PC-3 (cell line): ENCODE measurements around the gene OXCT1. TPM values are rescaled to one million over a fixed set of nuclear protein-coding genes. Genes with fewer than 3 reads are reported as not detected.
"Not testable (repeated sequence)": the region's sequence is repeated elsewhere in the genome, so short reads cannot be mapped to it uniquely, and the experiment has no call there.

Experiments used
- ATAC-seq: fragments of 200-7000 bp; cut with Tn5 transposase; 2 replicates; pipeline ENCODE4 v1.9.1; 2020; ENCODE audit warnings: mild to moderate bottlenecking, moderate library complexity
- BruUV-seq: library from RNA; stranded (reverse); fragments of 400-500 nt; replicated peaks from 2 replicates; lab custom pipeline; 2021; lab: Mats Ljungman, UMichigan
- CTCF ChIA-PET: fragments of 300-600 bp; sonication (Branson Sonifier 250); formaldehyde crosslinking; loops from one replicate; lab custom pipeline; 2022; ENCODE audit warnings: antibody characterized with exemption; lab: Charles Lee
- POLR2A ChIA-PET: fragments of 300-600 bp; sonication (Branson Sonifier 250); formaldehyde crosslinking; loops from one replicate; lab custom pipeline; 2022; ENCODE audit warnings: antibody characterized with exemption; ENCODE audit not compliant: unreplicated experiment; lab: Charles Lee
- DNase-seq: peaks from one replicate; pipeline ENCODE4 v3.0.0-alpha.2; 2015
- H2AFZ ChIP-seq: fragments of 300-600 bp; sonication (generic); 2 replicates; pipeline ENCODE4 v1.6.0; 2016; ENCODE audit warnings: antibody characterized with exemption, low read length
- H3F3A ChIP-seq: fragments of 300-600 bp; sonication (generic); one replicate; pipeline ENCODE4 v1.6.0; 2017; ENCODE audit warnings: antibody characterized with exemption, low read length, control low read depth, mild to moderate bottlenecking; ENCODE audit not compliant: unreplicated experiment
- H3K27ac ChIP-seq: fragments of 300-600 bp; sonication (generic); 2 replicates; pipeline ENCODE4 v1.5.1; 2016; ENCODE audit warnings: mild to moderate bottlenecking, low read length
- H3K27me3 ChIP-seq: fragments of 300-600 bp; sonication (generic); 2 replicates; pipeline ENCODE4 v1.6.1; 2016; ENCODE audit warnings: low read length, mixed read lengths
- H3K36me3 ChIP-seq: fragments of 300-600 bp; sonication (generic); 2 replicates; pipeline ENCODE4 v1.6.1; 2016; ENCODE audit warnings: low read depth, mixed run types, low read length, mixed read lengths
- H3K4me1 ChIP-seq: fragments of 300-600 bp; sonication (generic); 2 replicates; pipeline ENCODE4 v1.5.1; 2016; ENCODE audit warnings: low read length; ENCODE audit not compliant: insufficient read depth
- H3K4me2 ChIP-seq: fragments of 300-600 bp; sonication (generic); 2 replicates; pipeline ENCODE4 v1.6.0; 2016; ENCODE audit warnings: low read length
- H3K4me3 ChIP-seq: fragments of 300-600 bp; sonication (generic); 2 replicates; pipeline ENCODE4 v1.5.1; 2016; ENCODE audit warnings: mild to moderate bottlenecking, low read length, mixed read lengths
- H3K79me2 ChIP-seq: fragments of 300-600 bp; sonication (generic); 2 replicates; pipeline ENCODE4 v1.6.1; 2017; ENCODE audit warnings: low read length, mixed read lengths
- H3K9ac ChIP-seq: fragments of 300-600 bp; sonication (generic); 2 replicates; pipeline ENCODE4 v1.6.0; 2016; ENCODE audit warnings: mild to moderate bottlenecking, low read length
- H3K9me2 ChIP-seq: fragments of 300-600 bp; sonication (generic); replicated peaks from 2 replicates; pipeline ENCODE4 v1.6.1; 2016; ENCODE audit warnings: mixed run types, low read length, mixed read lengths
- H3K9me3 ChIP-seq: fragments of 300-600 bp; sonication (generic); 2 replicates; pipeline ENCODE4 v1.6.1; 2016; ENCODE audit warnings: low read length, mixed read lengths
- H4K20me1 ChIP-seq: fragments of 300-600 bp; sonication (generic); 2 replicates; pipeline ENCODE4 v1.6.1; 2016; ENCODE audit warnings: low read length, mixed read lengths
- EZH2 ChIP-seq: fragments of 300-600 bp; sonication (generic); IDR thresholded peaks from one replicate; pipeline ENCODE4 v1.6.1; 2017; ENCODE audit warnings: antibody characterized with exemption, mild to moderate bottlenecking, low read length; ENCODE audit not compliant: unreplicated experiment
- EZH2phosphoT487 ChIP-seq: fragments of 300-600 bp; sonication (generic); IDR thresholded peaks from 2 replicates; pipeline ENCODE4 v1.6.1; 2018; ENCODE audit warnings: mild to moderate bottlenecking, antibody characterized with exemption, low read length, borderline replicate concordance
- intact Hi-C: fragments of 100-400 bp; cut with micrococcal nuclease; formaldehyde crosslinking; loops from 2 replicates; pipeline ENCODE4 v1.9.0; 2023
- total RNA-seq: library from RNA; depleted of rRNA; stranded (reverse); fragments of >200 nt; gene quantifications from 2 replicates; pipeline ENCODE4 v1.2.3, GENCODE V29; 2014
- TF ChIP-seq, protein P1 (sequence below): fragments of 300-600 bp; sonication (generic); conservative IDR thresholded peaks from 2 replicates; pipeline ENCODE4 v1.5.1; 2017; ENCODE audit warnings: antibody characterized with exemption, low read depth, mild to moderate bottlenecking, low read length

The OXCT1 gene
- total RNA-seq, 1 experiment from 2014 or later = 25.5 TPM

- Histone ChIP-seq H3K4me3 (no peak overlapping the region), H3K9me3 (no peaks in the 10 kb centered on the region), H2AFZ (no peak overlapping the region), H3K27me3 (no peaks in the 10 kb centered on the region), H3K9me2 (no peaks in the 10 kb centered on the region), H3K4me2 (no peak overlapping the region), H3K9ac (no peak overlapping the region), H4K20me1 (no peaks in the 10 kb centered on the region), H3K79me2 (no peaks in the 10 kb centered on the region), H3K4me1 (no peaks in the 10 kb centered on the region), H3K27ac (no peak overlapping the region), H3K36me3 (peaks cover 32% of the 10 kb centered on the region), H3F3A (no peaks in the 10 kb centered on the region)
- ChIA-PET POLR2A (no interaction called here), CTCF (no interaction called here)
- DNase-seq = no peak
- intact Hi-C loops = loop anchor here (10.0 kb wide), 1 partner anchor 1034 kb away; no protein-coding TSS in a partner anchor
- BruUV-seq = no TSS peak
- no peak for ATAC-seq
- TF ChIP-seq EZH2phosphoT487 (no peak), EZH2 (no peak)
- TF ChIP-seq, protein P1, sequence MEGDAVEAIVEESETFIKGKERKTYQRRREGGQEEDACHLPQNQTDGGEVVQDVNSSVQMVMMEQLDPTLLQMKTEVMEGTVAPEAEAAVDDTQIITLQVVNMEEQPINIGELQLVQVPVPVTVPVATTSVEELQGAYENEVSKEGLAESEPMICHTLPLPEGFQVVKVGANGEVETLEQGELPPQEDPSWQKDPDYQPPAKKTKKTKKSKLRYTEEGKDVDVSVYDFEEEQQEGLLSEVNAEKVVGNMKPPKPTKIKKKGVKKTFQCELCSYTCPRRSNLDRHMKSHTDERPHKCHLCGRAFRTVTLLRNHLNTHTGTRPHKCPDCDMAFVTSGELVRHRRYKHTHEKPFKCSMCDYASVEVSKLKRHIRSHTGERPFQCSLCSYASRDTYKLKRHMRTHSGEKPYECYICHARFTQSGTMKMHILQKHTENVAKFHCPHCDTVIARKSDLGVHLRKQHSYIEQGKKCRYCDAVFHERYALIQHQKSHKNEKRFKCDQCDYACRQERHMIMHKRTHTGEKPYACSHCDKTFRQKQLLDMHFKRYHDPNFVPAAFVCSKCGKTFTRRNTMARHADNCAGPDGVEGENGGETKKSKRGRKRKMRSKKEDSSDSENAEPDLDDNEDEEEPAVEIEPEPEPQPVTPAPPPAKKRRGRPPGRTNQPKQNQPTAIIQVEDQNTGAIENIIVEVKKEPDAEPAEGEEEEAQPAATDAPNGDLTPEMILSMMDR = no peak
Measured at GRCh38 chr5:41851116-41851515, 19.1 kb downstream of the OXCT1 start.

- Histone ChIP-seq H3K9me3 (no peaks in the 10 kb centered on the region), H3K9ac (no peak overlapping the region), H3K27ac (no peak overlapping the region), H3K36me3 (peaks cover 32% of the 10 kb centered on the region), H2AFZ (no peak overlapping the region), H3K27me3 (no peaks in the 10 kb centered on the region), H4K20me1 (no peaks in the 10 kb centered on the region), H3K4me3 (no peak overlapping the region), H3K4me1 (no peaks in the 10 kb centered on the region), H3F3A (no peaks in the 10 kb centered on the region), H3K4me2 (no peak overlapping the region), H3K9me2 (no peaks in the 10 kb centered on the region), H3K79me2 (no peaks in the 10 kb centered on the region)
- POLR2A ChIA-PET = no interaction called here
- TF ChIP-seq EZH2phosphoT487 (no peak), EZH2 (no peak)
- TF ChIP-seq, protein P1 = no peak
- DNase-seq (no peak), ATAC-seq (no peak)
- CTCF ChIA-PET = no interaction called here
- no TSS peak for BruUV-seq
- intact Hi-C loops = no loop called here
Measured at GRCh38 chr5:41848983-41849382, 21.2 kb downstream of the OXCT1 start.

GRCh38 chr5:41845751-41846150, 24.5 kb downstream of the OXCT1 start:
- DNase-seq, H3K9me3 ChIP-seq, H3K9me2 ChIP-seq, CTCF ChIA-PET, H4K20me1 ChIP-seq, H3K27ac ChIP-seq, POLR2A ChIA-PET, BruUV-seq, H3K4me2 ChIP-seq, intact Hi-C loops, H3F3A ChIP-seq, H3K4me1 ChIP-seq, H3K4me3 ChIP-seq, H3K27me3 ChIP-seq, H3K79me2 ChIP-seq, H2AFZ ChIP-seq, H3K9ac ChIP-seq, ATAC-seq: not testable (repeated sequence)
- peaks cover 19% of the 10 kb centered on the region for H3K36me3 ChIP-seq
